Liver (tissue), 2 donors: ENCODE measurements around the gene TMED9.

Experiments used
- TF ChIP-seq, protein P1 (sequence below): fragments of 150-350 bp; IDR thresholded peaks from 2 replicates; pipeline ENCODE4 v1.5.1; 2017; ENCODE audit warnings: improper control_type of control experiment, low read depth, low read length; ENCODE audit not compliant: missing input control
- TF ChIP-seq, protein P2 (sequence below): IDR thresholded peaks from 2 replicates; pipeline ENCODE4 v1.6.1; 2016; ENCODE audit warnings: antibody characterized with exemption
- donor health status: healthy.

DNA sequence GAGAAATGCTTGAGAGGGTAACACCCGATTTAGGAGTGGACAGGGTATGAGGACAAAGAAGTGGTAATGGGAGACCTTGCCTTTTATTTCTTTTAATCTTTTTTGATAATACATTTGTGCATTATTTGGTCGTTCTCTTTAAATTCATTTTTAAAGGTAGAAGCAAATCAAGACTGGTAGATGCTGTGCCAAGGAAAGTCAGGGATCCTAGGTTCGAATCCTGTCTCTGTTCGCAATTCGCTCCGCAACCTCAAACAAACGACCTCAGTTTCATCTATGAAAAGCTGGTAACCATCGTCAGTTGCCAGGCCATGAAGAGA, 353 bp upstream of the TMED9 start:
- TF ChIP-seq, protein P1, sequence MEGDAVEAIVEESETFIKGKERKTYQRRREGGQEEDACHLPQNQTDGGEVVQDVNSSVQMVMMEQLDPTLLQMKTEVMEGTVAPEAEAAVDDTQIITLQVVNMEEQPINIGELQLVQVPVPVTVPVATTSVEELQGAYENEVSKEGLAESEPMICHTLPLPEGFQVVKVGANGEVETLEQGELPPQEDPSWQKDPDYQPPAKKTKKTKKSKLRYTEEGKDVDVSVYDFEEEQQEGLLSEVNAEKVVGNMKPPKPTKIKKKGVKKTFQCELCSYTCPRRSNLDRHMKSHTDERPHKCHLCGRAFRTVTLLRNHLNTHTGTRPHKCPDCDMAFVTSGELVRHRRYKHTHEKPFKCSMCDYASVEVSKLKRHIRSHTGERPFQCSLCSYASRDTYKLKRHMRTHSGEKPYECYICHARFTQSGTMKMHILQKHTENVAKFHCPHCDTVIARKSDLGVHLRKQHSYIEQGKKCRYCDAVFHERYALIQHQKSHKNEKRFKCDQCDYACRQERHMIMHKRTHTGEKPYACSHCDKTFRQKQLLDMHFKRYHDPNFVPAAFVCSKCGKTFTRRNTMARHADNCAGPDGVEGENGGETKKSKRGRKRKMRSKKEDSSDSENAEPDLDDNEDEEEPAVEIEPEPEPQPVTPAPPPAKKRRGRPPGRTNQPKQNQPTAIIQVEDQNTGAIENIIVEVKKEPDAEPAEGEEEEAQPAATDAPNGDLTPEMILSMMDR, result no peak
- TF ChIP-seq, protein P2, sequence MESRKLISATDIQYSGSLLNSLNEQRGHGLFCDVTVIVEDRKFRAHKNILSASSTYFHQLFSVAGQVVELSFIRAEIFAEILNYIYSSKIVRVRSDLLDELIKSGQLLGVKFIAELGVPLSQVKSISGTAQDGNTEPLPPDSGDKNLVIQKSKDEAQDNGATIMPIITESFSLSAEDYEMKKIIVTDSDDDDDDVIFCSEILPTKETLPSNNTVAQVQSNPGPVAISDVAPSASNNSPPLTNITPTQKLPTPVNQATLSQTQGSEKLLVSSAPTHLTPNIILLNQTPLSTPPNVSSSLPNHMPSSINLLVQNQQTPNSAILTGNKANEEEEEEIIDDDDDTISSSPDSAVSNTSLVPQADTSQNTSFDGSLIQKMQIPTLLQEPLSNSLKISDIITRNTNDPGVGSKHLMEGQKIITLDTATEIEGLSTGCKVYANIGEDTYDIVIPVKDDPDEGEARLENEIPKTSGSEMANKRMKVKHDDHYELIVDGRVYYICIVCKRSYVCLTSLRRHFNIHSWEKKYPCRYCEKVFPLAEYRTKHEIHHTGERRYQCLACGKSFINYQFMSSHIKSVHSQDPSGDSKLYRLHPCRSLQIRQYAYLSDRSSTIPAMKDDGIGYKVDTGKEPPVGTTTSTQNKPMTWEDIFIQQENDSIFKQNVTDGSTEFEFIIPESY, result no peak
